GM18499 (cell line): Measurements from ENCODE around the gene C7.
"Not testable (repeated sequence)": the region's sequence is repeated elsewhere in the genome, so short reads cannot be mapped to it uniquely, and the experiment has no call there.

ENCODE experiments used
- ATAC-seq: cut with Tn5 transposase; IDR thresholded peaks from one replicate; pipeline ENCODE4 v1.9.1; 2021; ENCODE audit warnings: moderate number of reproducible peaks; ENCODE audit not compliant: insufficient read depth, unreplicated experiment

The C7 gene

DNA sequence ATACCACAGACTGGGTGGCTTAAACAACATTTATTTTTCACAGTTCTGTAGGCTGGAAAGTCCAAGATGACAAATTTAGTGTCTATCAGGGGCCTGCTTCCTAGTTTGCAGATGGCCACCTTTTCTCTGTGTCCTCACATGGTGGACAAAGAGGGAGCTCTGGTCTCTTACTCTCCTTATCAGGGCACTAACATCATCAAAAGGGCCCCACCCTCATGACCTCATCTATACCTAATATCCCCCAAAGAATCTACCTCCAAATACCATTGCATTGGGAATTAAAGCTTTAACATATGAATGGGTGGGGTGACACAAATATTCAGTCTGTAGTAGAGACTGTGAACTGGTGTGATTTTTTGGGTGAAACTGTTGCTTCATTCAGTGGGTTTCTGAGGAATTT, 78.1 kb downstream of the C7 start:
- ATAC-seq, result no peak

DNA sequence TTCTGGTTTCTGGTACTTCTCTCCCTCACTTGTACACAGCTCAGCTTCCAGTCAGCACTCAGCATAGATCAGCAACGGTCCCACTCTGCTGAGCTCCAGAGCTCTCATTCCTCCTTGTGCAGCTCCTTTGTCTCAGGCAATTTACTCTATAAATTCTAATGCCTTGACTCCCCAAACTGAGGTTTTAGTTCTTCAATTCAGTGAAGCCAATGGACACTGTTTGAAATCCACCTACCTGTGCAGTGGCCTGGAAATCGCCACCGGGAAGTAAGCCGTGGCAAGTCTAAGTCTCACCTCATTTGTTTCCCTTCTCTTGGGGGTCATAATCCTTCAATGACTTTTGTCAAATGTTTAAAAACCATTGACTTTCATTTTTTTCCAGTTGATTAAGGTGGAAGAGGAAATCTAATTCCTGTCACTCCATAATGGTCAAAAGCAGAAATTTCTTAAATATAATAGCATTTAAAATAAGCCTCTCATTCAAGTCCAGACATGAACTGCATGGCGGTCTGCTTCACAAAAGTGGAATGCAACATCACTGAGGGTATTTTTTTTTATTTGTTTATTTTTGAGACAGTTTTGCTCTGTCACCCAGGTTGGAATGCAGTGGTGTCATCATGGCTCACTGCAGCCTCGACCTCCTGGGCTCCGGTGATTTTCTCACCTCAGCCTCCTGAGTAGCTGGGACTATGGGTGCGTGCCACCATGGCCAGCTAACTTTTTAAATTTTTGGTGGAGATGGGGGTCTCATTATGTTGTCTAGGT, 79.6 kb downstream of the C7 start:
- ATAC-seq, result no peak

DNA sequence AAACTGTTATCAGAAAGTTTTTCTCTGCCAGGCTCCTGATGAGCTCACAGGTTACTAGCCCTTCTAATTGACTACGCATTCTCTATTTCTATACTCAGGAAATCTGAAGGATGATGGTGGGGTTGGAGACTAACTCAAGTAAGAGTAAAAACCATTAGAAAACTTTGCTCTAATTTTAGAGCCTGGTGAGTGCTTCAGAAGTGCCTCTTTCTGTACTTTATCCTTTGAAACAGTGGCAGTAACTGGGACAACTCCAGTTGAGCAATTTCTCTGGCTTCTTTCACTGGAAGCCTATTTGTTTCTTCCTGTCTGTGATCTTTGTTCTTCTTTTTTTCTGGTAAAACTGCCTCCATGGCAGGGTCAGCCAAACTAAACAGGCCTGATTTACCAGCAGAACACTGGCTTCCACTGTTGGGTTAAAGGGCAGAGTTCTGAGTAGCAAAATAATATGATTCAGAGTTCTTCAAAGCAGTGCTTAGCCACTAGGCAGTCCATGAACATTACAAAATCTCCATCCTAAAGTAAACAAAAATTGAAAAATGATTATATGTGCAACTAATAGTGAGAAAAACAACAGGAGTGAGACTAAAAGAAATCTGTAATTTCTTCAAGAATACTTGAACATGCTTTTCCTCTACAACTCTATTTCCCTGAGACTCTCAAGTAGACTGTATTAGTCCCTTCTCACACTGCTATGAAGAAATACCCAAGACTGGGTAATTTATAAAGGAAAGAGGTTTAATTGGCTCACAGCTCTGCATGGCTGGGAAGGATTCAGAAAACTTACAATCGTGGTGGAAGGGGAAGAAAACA, 82.1 kb downstream of the C7 start:
- no peak for ATAC-seq

DNA sequence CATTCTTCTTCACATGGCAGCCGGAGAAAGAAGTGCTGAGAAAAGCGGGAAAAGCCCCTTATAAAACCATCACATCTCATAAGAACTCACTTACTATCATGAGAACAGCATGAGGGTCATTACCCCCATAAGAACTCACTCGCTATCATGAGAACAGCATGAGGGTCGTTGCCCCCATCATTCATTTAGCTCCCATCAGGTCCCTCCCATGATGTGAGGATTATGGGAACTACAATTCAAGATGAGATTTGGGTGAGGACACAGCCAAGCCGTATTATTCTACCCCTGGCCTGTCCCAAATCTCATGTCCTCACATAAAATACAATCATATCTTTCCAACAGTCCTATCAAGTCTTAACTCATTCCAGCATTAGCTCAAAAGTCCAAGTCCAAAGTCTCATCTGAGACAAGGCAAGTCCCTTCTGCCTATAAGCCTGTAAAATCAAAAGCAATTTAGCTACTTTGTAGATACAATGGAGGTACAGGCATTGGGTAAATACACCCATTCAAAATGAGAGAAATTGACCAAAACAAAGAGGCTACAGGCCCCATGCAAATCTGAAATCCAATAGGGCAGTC, 82.8 kb downstream of the C7 start:
- ATAC-seq, result no peak

DNA sequence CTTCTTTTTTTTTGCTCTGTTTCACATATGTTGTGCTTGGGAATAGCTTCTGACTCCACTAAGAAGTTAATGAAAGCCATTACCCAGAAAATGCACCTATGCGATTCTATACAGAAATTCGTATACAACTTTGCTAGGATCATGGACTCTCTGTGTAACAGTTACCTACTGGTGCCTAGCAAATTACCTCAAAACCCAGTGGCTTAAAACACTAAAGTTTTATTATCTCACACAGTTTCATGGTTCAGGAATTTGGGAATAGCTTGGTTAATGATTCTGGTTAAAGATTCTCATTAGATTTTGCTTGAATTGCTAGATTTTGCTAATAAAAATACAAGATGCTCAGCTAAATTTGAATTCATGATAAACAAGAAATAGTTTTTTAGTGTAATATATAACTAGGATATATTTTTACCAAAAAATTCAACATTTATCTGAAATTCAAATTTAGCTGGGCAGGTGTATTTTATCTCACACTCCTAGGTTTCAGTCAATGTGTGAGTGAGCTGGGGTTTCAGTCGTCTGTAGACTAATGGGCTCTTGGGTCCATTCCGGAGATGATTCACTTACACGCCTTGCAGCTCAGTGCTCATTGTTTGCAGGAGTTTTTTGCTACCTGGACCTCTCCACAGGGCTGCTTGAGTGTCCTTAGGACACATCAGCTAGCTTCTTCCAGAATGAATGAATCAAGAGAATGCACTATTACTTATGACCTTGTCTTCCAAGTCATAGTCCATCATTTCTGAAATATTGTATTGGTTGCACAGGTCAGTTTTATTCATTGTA, 86.7 kb downstream of the C7 start:
- ATAC-seq, result no peak

DNA sequence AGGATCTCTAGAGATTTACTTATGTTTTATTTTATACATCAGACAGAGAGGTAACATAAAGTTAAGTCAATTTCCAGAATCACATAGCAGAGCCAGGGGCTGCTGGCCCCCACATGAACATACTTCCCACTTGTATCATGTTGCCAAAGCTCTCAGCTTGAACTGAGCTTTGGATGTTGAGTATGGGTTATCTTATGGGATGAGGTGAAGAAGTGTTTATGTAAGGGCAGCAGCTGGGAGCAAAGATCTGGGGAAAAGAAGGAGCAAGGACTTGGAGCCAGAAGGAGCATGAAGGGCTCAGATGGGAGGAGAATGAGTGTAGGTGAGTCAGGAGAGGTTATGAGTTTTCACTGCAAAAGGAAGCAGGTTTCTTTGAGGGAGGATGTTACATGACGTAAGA, 89.8 kb downstream of the C7 start:
- no peak for ATAC-seq

DNA sequence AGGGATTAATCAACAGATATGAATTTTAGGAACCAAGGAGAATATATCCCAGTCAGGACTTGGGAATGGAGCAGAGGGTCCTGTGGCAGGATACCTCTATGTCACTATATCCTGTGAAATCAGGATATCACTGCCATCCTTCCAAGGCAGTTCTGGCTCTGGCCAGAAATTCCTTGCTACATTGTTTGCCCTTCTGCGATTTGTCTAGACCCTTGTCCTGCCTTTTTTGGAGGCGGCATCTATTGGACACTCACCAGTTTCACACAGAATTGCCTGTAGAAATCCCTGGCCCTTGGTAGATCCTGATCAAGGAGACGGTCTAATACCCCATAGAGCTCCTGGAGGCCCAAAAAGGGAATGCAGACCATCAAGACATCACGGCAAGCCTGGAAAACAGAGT, 90.7 kb downstream of the C7 start:
- no peak for ATAC-seq

DNA sequence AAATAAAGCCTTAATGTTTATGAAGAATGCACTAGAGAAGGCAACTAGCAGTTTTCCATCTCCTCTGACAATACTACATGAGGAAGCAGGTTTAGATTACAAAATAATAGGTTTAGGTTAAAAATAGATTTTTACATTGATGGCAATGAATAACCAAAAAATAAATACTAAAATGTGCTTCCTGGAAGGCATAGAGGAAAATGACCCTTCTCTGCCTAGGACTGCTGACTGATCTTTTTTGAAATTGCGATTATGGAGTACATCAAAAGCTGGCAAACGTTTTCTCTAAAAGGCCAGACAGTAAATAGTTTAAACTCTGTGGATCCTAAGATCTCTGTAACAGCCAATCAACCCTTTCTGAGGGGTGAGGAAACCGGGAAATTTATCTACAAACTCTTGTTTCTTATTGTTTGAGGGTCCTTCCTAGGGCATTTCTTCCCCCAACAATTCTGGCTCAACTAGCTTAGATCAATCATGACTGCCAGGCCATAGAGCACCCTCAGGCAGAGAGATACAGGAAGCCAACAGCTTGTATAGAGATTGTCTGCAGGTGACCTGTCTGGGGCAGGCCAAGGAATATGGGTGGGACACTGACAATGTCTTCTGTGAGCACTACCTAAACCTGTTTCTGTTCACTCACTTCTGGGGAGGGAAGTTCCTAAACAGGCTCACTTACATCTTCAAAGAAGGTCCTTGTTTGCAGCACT, 94.5 kb downstream of the C7 start:
- ATAC-seq, result no peak

DNA sequence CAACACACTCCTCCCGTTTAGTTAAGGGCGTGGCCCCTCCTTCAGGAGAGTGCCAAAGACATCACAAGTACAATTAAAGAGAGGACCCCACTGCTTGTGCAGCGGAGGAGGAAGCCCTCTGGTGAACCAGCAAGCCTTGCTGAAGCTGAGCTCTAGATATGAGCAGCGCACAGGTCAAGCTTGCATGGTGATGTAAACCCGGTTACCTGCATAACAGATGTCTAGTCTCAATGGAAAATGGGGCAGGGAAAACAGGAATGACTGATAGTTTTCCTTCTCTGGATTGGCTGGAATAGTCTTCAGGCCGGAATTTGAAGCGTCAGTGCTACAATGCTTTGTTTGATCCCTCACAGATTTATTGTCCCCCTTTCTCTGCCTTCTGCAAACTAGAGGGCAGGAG, 95.6 kb downstream of the C7 start:
- no peak for ATAC-seq

DNA sequence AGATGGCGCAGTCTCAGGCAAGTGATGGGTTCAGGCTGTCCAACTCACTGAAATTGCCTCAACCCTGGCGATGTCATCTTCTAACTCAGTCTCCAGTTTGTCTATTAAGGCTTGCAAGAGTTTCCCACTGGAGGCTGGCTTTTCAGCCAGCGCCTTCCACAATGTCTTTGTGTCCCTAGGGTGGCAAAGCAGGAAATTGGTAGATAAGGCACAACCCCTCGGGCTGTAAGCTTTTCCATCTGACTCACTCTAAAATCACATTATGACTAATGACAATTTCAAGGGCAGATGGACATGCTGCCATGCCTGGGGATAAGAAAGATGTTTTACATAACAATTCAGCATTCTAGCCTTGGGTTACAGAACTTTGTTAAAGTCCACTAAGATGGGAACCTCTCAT, 99.9 kb downstream of the C7 start:
- ATAC-seq, result no peak

DNA sequence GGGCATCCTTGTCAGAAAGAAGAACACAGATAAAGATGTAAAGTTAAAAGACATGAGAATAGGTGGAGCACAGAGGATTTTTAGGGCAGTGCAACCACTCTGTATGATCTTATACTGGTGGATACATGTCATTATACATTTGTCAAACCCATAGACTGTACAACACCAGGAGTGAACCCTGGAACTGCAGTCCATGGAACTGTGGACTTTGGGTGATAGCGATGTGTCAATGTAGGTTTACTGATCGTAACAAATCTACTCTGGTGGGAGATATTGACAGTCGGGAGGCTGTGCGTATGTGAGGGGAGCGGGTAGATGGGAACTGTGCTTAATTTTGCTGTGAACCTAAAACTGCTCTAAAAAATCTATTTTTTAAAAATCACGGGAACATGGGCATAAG, 101.3 kb downstream of the C7 start:
- ATAC-seq, result no peak

DNA sequence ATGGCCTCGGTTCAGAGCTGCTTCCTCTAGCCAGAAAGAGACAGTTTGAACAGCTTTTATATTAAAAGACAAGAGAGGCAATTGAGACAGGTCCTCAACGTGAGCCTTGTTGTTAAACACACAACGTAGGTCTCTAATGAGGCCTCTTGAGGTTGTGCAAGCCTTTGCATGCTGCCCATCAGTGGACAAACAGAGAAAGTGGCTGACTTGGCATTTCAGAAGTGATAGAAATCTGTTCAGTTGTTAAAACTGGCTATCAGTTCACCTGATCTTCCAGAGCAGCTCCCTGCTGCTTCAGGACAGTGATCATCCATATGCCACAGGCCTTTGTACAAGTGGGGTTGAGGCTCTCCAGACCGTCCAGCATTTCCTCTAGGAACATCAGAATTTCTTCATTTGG, 103.0 kb downstream of the C7 start:
- no peak for ATAC-seq

DNA sequence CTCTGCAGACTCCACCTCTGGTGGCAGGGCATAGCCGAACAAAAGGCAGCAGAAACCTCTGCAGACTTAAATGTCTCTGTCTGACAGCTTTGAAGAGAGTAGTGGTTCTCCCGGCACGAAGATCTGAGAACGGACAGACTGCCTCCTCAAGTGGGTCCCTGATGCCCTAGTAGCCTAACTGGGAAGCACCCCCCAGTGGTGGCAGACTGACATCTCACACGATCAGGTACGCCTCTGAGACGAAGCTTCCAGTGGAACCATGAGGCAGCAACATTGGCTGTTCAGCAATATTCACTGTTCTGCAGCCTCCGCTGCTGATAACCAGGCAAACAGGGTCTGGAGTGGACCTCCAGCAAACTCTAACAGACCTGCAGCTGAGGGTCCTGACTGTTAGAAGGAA, 113.3 kb downstream of the C7 start:
- not testable (repeated sequence) for ATAC-seq
